PFSK-1 (cell line): Measurements from ENCODE around the gene ABR.

ENCODE experiments used
- POLR2AphosphoS5 ChIP-seq: IDR thresholded peaks from 2 replicates; pipeline ENCODE4 v1.6.1; 2012; ENCODE audit warnings: low read depth, mild to moderate bottlenecking, control low read depth, low read length, moderate library complexity
- REST ChIP-seq, 2 experiments: IDR thresholded peaks; 2 replicates each; pipeline versions ENCODE4 v1.6.1 to v1.8.0; 2011 to 2012; ENCODE audit warnings: low read depth in 2 of 2, low read length in 2 of 2, control low read depth in 1 of 2, inconsistent platforms in 1 of 2, mild to moderate bottlenecking in 1 of 2, moderate library complexity in 1 of 2; ENCODE audit not compliant: insufficient read depth in 1 of 2
- SIN3A ChIP-seq: IDR thresholded peaks from 2 replicates; pipeline ENCODE4 v1.6.1; 2012; ENCODE audit warnings: mild to moderate bottlenecking, low read length, moderate library complexity, borderline replicate concordance; ENCODE audit not compliant: insufficient read depth
- TAF1 ChIP-seq: IDR thresholded peaks from 2 replicates; pipeline ENCODE4 v1.6.1; 2012; ENCODE audit warnings: low read length, control low read depth, borderline replicate concordance; ENCODE audit not compliant: insufficient read depth

GRCh38 chr17:1006054-1006453 lies 173.7 kb downstream of the ABR start:
- TF ChIP-seq SIN3A (no peak), REST (IDR thresholded peaks at IDR 0.05; ENCODE audit: insufficient read depth in 1 of 2, low read depth in 2 of 2, low read length in 2 of 2) (no peak), TAF1 (no peak), POLR2AphosphoS5 (no peak)
